GM04503 (cell line): ENCODE data around the gene KRT12.
"Not testable (repeated sequence)": the region's sequence is repeated elsewhere in the genome, so short reads cannot be mapped to it uniquely, and the experiment has no call there.

Source experiments
- DNase-seq: peaks from one replicate; pipeline ENCODE4 v3.0.0-alpha.2; 2012; ENCODE audit warnings: low read depth

KRT12 gene

DNA sequence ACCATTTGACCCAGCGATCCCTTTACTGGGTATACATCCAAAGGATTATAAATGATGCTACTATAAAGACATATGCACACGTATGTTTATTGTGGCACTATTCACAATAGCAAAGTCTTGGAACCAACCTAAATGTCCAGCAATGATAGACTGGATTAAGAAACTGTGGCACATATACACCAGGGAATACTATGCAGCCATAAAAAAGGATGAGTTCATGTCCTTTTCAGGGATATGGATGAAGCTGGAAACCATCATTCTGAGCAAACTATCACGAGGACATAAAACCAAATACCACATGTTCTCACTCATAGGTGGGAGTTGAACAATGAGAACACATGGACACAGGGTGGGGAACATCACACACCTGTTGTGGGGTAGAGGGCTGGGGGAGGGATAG is 52.4 kb downstream of the KRT12 start:
- not testable (repeated sequence) for DNase-seq

DNA sequence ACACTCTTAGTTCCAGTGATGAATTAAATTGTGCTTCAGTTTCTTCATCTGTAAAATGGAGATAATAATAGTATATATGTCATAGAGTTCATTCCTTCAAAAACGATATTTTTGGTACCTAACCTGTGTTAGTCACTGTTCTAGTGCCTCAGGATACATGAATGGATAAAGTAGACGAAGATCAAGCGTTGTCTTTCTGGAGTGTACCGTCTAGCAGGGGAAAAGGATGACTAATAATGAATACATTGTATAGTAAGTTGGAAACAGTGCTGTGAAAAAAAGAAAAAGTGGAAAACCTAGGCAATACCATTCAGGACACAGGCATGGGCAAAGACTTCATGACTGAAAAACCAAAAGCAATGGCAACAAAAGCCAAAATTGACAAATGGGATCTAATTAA is 53.2 kb downstream of the KRT12 start:
- DNase-seq, result no peak

GRCh38 chr17:40812639-40813038 is 54.4 kb downstream of the KRT12 start:
- DNase-seq, result no peak
